Vagina (tissue), 2 donors: ENCODE data around the gene POMC. TPM values are rescaled to one million over a fixed set of nuclear protein-coding genes. Genes with fewer than 3 reads are reported as not detected.
"Not testable (repeated sequence)": the region's sequence is repeated elsewhere in the genome, so short reads cannot be mapped to it uniquely, and the experiment has no call there.

ENCODE experiments used
- DNase-seq, 2 donors: peaks; one replicate each; pipeline ENCODE4 v3.0.0-alpha.2; 2017; ENCODE audit errors: extremely low spot score in 2 of 2
- H3K27ac ChIP-seq: fragments of 200-600 bp; sonication (generic); one replicate; pipeline ENCODE4 v1.5.1; 2019
- H3K27me3 ChIP-seq: fragments of 200-600 bp; sonication (generic); one replicate; pipeline ENCODE4 v1.5.1; 2019
- H3K36me3 ChIP-seq, 2 donors: fragments of 200-600 bp; sonication (generic); one replicate each; pipeline ENCODE4 v1.5.1; 2017 to 2019
- H3K4me1 ChIP-seq: fragments of 200-600 bp; sonication (generic); one replicate; pipeline ENCODE4 v1.5.1; 2019
- H3K4me3 ChIP-seq, 2 donors: fragments of 200-600 bp; sonication (generic); 1 replicate in 1 of 2; 2 replicates in 1 of 2; pipeline ENCODE4 v1.5.1; 2016 to 2019
- H3K9me3 ChIP-seq: fragments of 200-600 bp; sonication (generic); one replicate; pipeline ENCODE4 v1.5.1; 2019
- POLR2A ChIP-seq, 2 donors: fragments of 450-650 bp; IDR thresholded peaks; one replicate each; pipeline ENCODE4 v1.6.1; 2017; ENCODE audit warnings: antibody characterized with exemption in 2 of 2, mild to moderate bottlenecking in 2 of 2, moderate library complexity in 2 of 2
- POLR2AphosphoS5 ChIP-seq, 2 donors: sonication (generic); formaldehyde crosslinking; IDR thresholded peaks; one replicate each; pipeline ENCODE4 v1.9.0; 2017; ENCODE audit warnings: antibody characterized with exemption in 2 of 2, mild to moderate bottlenecking in 2 of 2, low read depth in 1 of 2; ENCODE audit not compliant: insufficient read depth in 1 of 2
- intact Hi-C: fragments of 100-400 bp; cut with DNase I; formaldehyde crosslinking; loops from one replicate; pipeline ENCODE4 v1.15.1; 2023
- total RNA-seq: library from RNA; depleted of rRNA; stranded (reverse); fragments of >200 nt; gene quantifications from one replicate; pipeline ENCODE4 v1.2.3, GENCODE V29; 2016
- TF ChIP-seq, protein P1 (sequence below), 3 experiments: fragments of 450-650 bp in 2 of 3; fragments of 200-600 bp in 1 of 3; sonication (generic) in 1 of 3; IDR thresholded peaks; one replicate each; pipeline ENCODE4 v1.5.1; 2017 to 2019; ENCODE audit warnings: antibody characterized with exemption in 3 of 3, mild to moderate bottlenecking in 2 of 3, moderate library complexity in 2 of 3

POMC gene
- total RNA-seq, 1 donor from 2014 or later = 2.5 TPM

GRCh38 chr2:25169073-25169470 lies 692 bp upstream of the POMC start:
- no peak for DNase-seq
- Histone ChIP-seq H3K9me3 (no peaks in the 10 kb centered on the region), H3K27ac (no peak overlapping the region), H3K4me1 (peaks cover 14% of the 10 kb centered on the region), H3K4me3 (no peak overlapping the region), H3K27me3 (peaks cover 4% of the 10 kb centered on the region), H3K36me3 (no peaks in the 10 kb centered on the region)
- intact Hi-C loops = no loop called here
- TF ChIP-seq, protein P1, sequence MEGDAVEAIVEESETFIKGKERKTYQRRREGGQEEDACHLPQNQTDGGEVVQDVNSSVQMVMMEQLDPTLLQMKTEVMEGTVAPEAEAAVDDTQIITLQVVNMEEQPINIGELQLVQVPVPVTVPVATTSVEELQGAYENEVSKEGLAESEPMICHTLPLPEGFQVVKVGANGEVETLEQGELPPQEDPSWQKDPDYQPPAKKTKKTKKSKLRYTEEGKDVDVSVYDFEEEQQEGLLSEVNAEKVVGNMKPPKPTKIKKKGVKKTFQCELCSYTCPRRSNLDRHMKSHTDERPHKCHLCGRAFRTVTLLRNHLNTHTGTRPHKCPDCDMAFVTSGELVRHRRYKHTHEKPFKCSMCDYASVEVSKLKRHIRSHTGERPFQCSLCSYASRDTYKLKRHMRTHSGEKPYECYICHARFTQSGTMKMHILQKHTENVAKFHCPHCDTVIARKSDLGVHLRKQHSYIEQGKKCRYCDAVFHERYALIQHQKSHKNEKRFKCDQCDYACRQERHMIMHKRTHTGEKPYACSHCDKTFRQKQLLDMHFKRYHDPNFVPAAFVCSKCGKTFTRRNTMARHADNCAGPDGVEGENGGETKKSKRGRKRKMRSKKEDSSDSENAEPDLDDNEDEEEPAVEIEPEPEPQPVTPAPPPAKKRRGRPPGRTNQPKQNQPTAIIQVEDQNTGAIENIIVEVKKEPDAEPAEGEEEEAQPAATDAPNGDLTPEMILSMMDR (IDR thresholded peaks at IDR 0.05) = no peak
- TF ChIP-seq POLR2AphosphoS5 (IDR thresholded peaks at IDR 0.05; ENCODE audit: insufficient read depth in 1 of 2, low read depth in 1 of 2) (no peak), POLR2A (IDR thresholded peaks at IDR 0.05) (no peak)

GRCh38 chr2:25165992-25166875 lies 2.1 kb downstream of the POMC start:
- no peak for DNase-seq
- no peak overlapping the region for H3K27ac ChIP-seq
- H3K4me3 ChIP-seq = no peak overlapping the region
- TF ChIP-seq, protein P1 (IDR thresholded peaks at IDR 0.05) = no peak
- TF ChIP-seq POLR2AphosphoS5 (IDR thresholded peaks at IDR 0.05; ENCODE audit: insufficient read depth in 1 of 2, low read depth in 1 of 2) (no peak), POLR2A (IDR thresholded peaks at IDR 0.05) (no peak)
- H3K36me3 ChIP-seq = no peaks in the 10 kb centered on the region
- intact Hi-C loops = no loop called here
- H3K27me3 ChIP-seq = peaks cover 4% of the 10 kb centered on the region
- no peaks in the 10 kb centered on the region for H3K9me3 ChIP-seq
- H3K4me1 ChIP-seq = peaks cover 14% of the 10 kb centered on the region

- Histone ChIP-seq H3K27ac (no peak overlapping the region), H3K4me3 (no peak overlapping the region), H3K36me3 (no peaks in the 10 kb centered on the region), H3K9me3 (no peaks in the 10 kb centered on the region), H3K27me3 (peaks cover 4% of the 10 kb centered on the region), H3K4me1 (peaks cover 14% of the 10 kb centered on the region)
- TF ChIP-seq POLR2A (IDR thresholded peaks at IDR 0.05) = no peak
- TF ChIP-seq POLR2AphosphoS5 (IDR thresholded peaks at IDR 0.05; ENCODE audit: insufficient read depth in 1 of 2, low read depth in 1 of 2) = no peak
- TF ChIP-seq, protein P1 (IDR thresholded peaks at IDR 0.05) = no peak
- intact Hi-C loops = no loop called here
- DNase-seq = no peak
Observed at GRCh38 chr2:25164561-25164960, 3.8 kb downstream of the POMC start.

GRCh38 chr2:25162061-25162460 lies 6.3 kb downstream of the POMC start:
- H3K27me3 ChIP-seq, H3K27ac ChIP-seq, H3K36me3 ChIP-seq, H3K4me1 ChIP-seq, DNase-seq, intact Hi-C loops, H3K9me3 ChIP-seq, H3K4me3 ChIP-seq: not testable (repeated sequence)

DNA sequence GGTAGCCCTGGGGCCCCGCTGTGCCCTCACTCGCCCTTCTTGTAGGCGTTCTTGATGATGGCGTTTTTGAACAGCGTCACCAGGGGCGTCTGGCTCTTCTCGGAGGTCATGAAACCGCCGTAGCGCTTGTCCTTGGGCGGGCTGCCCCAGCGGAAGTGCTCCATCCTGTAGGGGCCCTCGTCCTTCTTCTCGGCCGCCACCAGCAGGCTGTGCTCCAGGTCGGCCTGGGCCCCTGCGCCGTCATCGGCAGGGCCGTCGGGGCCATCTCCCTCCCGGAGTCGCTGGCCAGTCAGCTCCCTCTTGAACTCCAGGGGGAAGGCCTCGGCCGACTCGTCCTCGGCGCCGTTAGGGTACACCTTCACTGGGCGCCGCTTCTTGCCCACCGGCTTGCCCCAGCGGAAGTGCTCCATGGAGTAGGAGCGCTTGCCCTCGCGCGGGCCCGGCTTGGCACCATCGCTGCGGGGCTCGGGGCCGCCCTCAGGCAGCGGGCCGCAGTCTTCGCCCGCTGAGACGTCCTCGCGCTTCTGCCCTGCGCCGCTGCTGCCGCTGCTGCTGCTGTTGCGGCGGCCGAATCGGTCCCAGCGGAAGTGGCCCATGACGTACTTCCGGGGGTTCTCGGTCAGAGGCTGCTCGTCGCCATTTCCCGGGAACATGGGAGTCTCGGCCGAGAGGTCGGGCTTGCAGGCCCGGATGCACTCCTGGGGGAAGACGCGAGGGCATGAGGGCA lies 7.2 kb downstream of the POMC start:
- no peaks in the 10 kb centered on the region for H3K27me3 ChIP-seq
- no peak overlapping the region for H3K27ac ChIP-seq
- H3K4me3 ChIP-seq = peak overlapping the region; percentile 33 to 58

GRCh38 chr2:25160376-25160775 lies 8.0 kb downstream of the POMC start:
- no peaks in the 10 kb centered on the region for H3K9me3 ChIP-seq
- no peak overlapping the region for H3K27ac ChIP-seq
- TF ChIP-seq POLR2AphosphoS5 (IDR thresholded peaks at IDR 0.05; ENCODE audit: insufficient read depth in 1 of 2, low read depth in 1 of 2) (no peak), POLR2A (IDR thresholded peaks at IDR 0.05) (no peak)
- TF ChIP-seq, protein P1 (IDR thresholded peaks at IDR 0.05) = no peak
- no peaks in the 10 kb centered on the region for H3K36me3 ChIP-seq
- no peaks in the 10 kb centered on the region for H3K27me3 ChIP-seq
- DNase-seq = no peak
- no peak overlapping the region for H3K4me3 ChIP-seq
- no peaks in the 10 kb centered on the region for H3K4me1 ChIP-seq
- intact Hi-C loops = no loop called here

More for the DNA sequence above, 7.2 kb downstream of the POMC start:
- Histone ChIP-seq H3K36me3 (no peaks in the 10 kb centered on the region), H3K4me1 (no peaks in the 10 kb centered on the region), H3K9me3 (no peaks in the 10 kb centered on the region)
- no peak for DNase-seq
- intact Hi-C loops = no loop called here
- no peak for TF ChIP-seq POLR2A (IDR thresholded peaks at IDR 0.05)
